Loucy (cell line): ENCODE data around the gene GLG1.

Experiments used
- H2AFZ ChIP-seq: fragments of 200-600 bp; sonication (generic); 2 replicates; pipeline ENCODE4 v1.6.0; 2016; ENCODE audit warnings: antibody characterized with exemption, mild to moderate bottlenecking, low read length, moderate library complexity
- H3F3A ChIP-seq: fragments of 200-600 bp; 2 replicates; pipeline ENCODE4 v1.6.0; 2016; ENCODE audit warnings: antibody characterized with exemption, low read depth, mild to moderate bottlenecking
- H3K27me3 ChIP-seq: fragments of 200-600 bp; sonication (generic); 2 replicates; pipeline ENCODE4 v1.6.1; 2014; ENCODE audit warnings: low read length, mild to moderate bottlenecking; ENCODE audit not compliant: insufficient read depth, poor library complexity, severe bottlenecking
- H3K36me3 ChIP-seq: fragments of 200-600 bp; sonication (generic); 2 replicates; pipeline ENCODE4 v1.6.1; 2016; ENCODE audit warnings: low read length; ENCODE audit not compliant: insufficient read depth
- H3K4me1 ChIP-seq: fragments of 200-600 bp; sonication (generic); 2 replicates; pipeline ENCODE4 v1.5.1; 2014; ENCODE audit warnings: low read length, mild to moderate bottlenecking; ENCODE audit not compliant: insufficient read depth, poor library complexity, severe bottlenecking
- H3K4me2 ChIP-seq: fragments of 200-600 bp; sonication (generic); 2 replicates; pipeline ENCODE4 v1.6.0; 2014; ENCODE audit warnings: antibody characterized with exemption, low read length, low read depth, mild to moderate bottlenecking; ENCODE audit not compliant: poor library complexity, severe bottlenecking
- H3K4me3 ChIP-seq: fragments of 200-600 bp; sonication (generic); 2 replicates; pipeline ENCODE4 v1.5.1; 2014; ENCODE audit warnings: low read length, mild to moderate bottlenecking, mixed read lengths; ENCODE audit not compliant: poor library complexity, severe bottlenecking
- H3K79me2 ChIP-seq: fragments of 200-600 bp; sonication (generic); 2 replicates; pipeline ENCODE4 v1.6.1; 2014; ENCODE audit warnings: low read length; ENCODE audit not compliant: insufficient read depth
- H3K9ac ChIP-seq: fragments of 200-600 bp; sonication (generic); 2 replicates; pipeline ENCODE4 v1.6.0; 2014; ENCODE audit warnings: mild to moderate bottlenecking, low read depth, low read length, moderate library complexity; ENCODE audit not compliant: poor library complexity, severe bottlenecking
- H3K9me2 ChIP-seq: fragments of 200-600 bp; sonication (generic); replicated peaks from 2 replicates; pipeline ENCODE4 v1.6.1; 2016; ENCODE audit warnings: low read depth, low read length, mixed read lengths
- H3K9me3 ChIP-seq: fragments of 200-600 bp; sonication (generic); 2 replicates; pipeline ENCODE4 v1.6.1; 2014; ENCODE audit warnings: mild to moderate bottlenecking, antibody characterized with exemption, low read length, low read depth; ENCODE audit not compliant: insufficient read depth
- H4K20me1 ChIP-seq: fragments of 200-600 bp; sonication (generic); 2 replicates; pipeline ENCODE4 v1.6.0; 2014; ENCODE audit warnings: antibody characterized with exemption, low read length, mild to moderate bottlenecking; ENCODE audit not compliant: insufficient read depth, poor library complexity, severe bottlenecking
- CTCF ChIP-seq: fragments of 200-600 bp; sonication (generic); conservative IDR thresholded peaks from 2 replicates; pipeline ENCODE4 v1.5.1; 2014; ENCODE audit warnings: mild to moderate bottlenecking, antibody characterized with exemption, low read length
- EZH2phosphoT487 ChIP-seq: fragments of 200-600 bp; IDR thresholded peaks from 2 replicates; pipeline ENCODE4 v1.6.1; 2018; ENCODE audit warnings: antibody characterized with exemption, mild to moderate bottlenecking, moderate library complexity, borderline replicate concordance

Gene GLG1

GRCh38 chr16:74582970-74583369, 23.9 kb downstream of the GLG1 start:
- no peak overlapping the region for H2AFZ ChIP-seq
- TF ChIP-seq EZH2phosphoT487 = no peak
- no peak for TF ChIP-seq CTCF
- no peaks in the 10 kb centered on the region for H3K27me3 ChIP-seq
- no peaks in the 10 kb centered on the region for H3K36me3 ChIP-seq
- H3K9me3 ChIP-seq = no peaks in the 10 kb centered on the region
- H3K9ac ChIP-seq = no peak overlapping the region
- H3K9me2 ChIP-seq = no peaks in the 10 kb centered on the region
- peaks cover 5% of the 10 kb centered on the region for H3K4me1 ChIP-seq
- H3K4me3 ChIP-seq = no peak overlapping the region
- peaks cover 19% of the 10 kb centered on the region for H4K20me1 ChIP-seq
- H3K79me2 ChIP-seq = peaks cover 86% of the 10 kb centered on the region
- no peak overlapping the region for H3K4me2 ChIP-seq
- H3F3A ChIP-seq = no peaks in the 10 kb centered on the region

DNA sequence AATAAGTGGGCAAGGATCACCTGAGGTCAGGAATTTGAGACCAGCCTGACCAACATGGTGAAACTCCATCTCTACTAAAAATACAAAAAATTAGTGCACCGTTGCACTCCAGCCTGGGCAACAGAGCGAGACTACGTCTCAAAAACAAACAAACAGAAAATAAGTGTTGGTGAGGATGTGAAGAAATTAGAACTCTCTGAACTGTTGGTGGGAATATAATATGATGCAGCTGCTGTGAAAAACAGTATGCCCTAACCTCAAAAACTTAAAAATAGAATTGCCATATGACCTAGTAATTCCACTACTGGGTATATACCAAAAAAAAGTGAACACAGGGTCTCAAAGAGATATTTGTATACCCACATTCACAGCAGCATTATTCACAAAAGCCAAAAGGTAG, 26.1 kb downstream of the GLG1 start:
- H3K4me2 ChIP-seq = no peak overlapping the region

GRCh38 chr16:74578838-74579237, 28.1 kb downstream of the GLG1 start:
- Histone ChIP-seq H2AFZ (no peak overlapping the region), H3K4me2 (no peak overlapping the region), H4K20me1 (peaks cover 14% of the 10 kb centered on the region), H3K9me2 (no peaks in the 10 kb centered on the region), H3F3A (no peaks in the 10 kb centered on the region), H3K27me3 (no peaks in the 10 kb centered on the region), H3K9me3 (no peaks in the 10 kb centered on the region), H3K4me3 (no peak overlapping the region), H3K36me3 (no peaks in the 10 kb centered on the region), H3K9ac (no peak overlapping the region), H3K79me2 (peaks cover 81% of the 10 kb centered on the region), H3K4me1 (peaks cover 5% of the 10 kb centered on the region)
- TF ChIP-seq CTCF = no peak
- no peak for TF ChIP-seq EZH2phosphoT487

More for the DNA sequence above, 26.1 kb downstream of the GLG1 start:
- Histone ChIP-seq H3K4me3 (no peak overlapping the region), H2AFZ (no peak overlapping the region), H3K36me3 (no peaks in the 10 kb centered on the region), H3K79me2 (peaks cover 83% of the 10 kb centered on the region), H3K4me1 (peaks cover 5% of the 10 kb centered on the region), H3K9me3 (no peaks in the 10 kb centered on the region), H3K9me2 (no peaks in the 10 kb centered on the region), H4K20me1 (peaks cover 20% of the 10 kb centered on the region), H3K27me3 (no peaks in the 10 kb centered on the region), H3F3A (no peaks in the 10 kb centered on the region), H3K9ac (no peak overlapping the region)
- TF ChIP-seq EZH2phosphoT487 (no peak), CTCF (no peak)
